Smooth muscle cell (in vitro differentiated cells): Measurements from ENCODE around the gene HMGN4. TPM values are rescaled to one million over a fixed set of nuclear protein-coding genes. Genes with fewer than 3 reads are reported as not detected.

Experiments used
- DNase-seq: peaks from one replicate; lab custom pipeline; 2025; ENCODE audit not compliant: unreplicated experiment; lab: John Stamatoyannopoulos, UW
- H2AFZ ChIP-seq: fragments of 200-600 bp; sonication (generic); 2 replicates; pipeline ENCODE4 v1.6.0; 2016; ENCODE audit warnings: antibody characterized with exemption, low read depth, mild to moderate bottlenecking
- H3F3A ChIP-seq: fragments of 200-600 bp; sonication (generic); 2 replicates; pipeline ENCODE4 v1.6.0; 2017; ENCODE audit warnings: antibody characterized with exemption, low read depth
- H3K27ac ChIP-seq: fragments of 200-600 bp; sonication (generic); 2 replicates; pipeline ENCODE4 v1.5.1; 2016; ENCODE audit warnings: low read depth, mild to moderate bottlenecking
- H3K27me3 ChIP-seq: fragments of 200-600 bp; sonication (generic); 2 replicates; pipeline ENCODE4 v1.6.1; 2016; ENCODE audit warnings: low read depth, mild to moderate bottlenecking
- H3K36me3 ChIP-seq: fragments of 200-600 bp; sonication (generic); 2 replicates; pipeline ENCODE4 v1.5.1; 2016; ENCODE audit warnings: low read depth
- H3K4me1 ChIP-seq: fragments of 200-600 bp; sonication (generic); 2 replicates; pipeline ENCODE4 v1.5.1; 2016; ENCODE audit warnings: low read depth
- H3K4me2 ChIP-seq: fragments of 200-600 bp; sonication (generic); 2 replicates; pipeline ENCODE4 v1.6.0; 2016; ENCODE audit warnings: mild to moderate bottlenecking
- H3K4me3 ChIP-seq: fragments of 200-600 bp; sonication (generic); 2 replicates; pipeline ENCODE4 v1.5.1; 2016; ENCODE audit warnings: mild to moderate bottlenecking
- H3K79me2 ChIP-seq: fragments of 200-600 bp; sonication (generic); 2 replicates; pipeline ENCODE4 v1.6.0; 2016; ENCODE audit warnings: low read depth, mild to moderate bottlenecking
- H3K9ac ChIP-seq: fragments of 200-600 bp; sonication (generic); 2 replicates; pipeline ENCODE4 v1.6.0; 2016; ENCODE audit warnings: low read depth
- H3K9me3 ChIP-seq: fragments of 200-600 bp; sonication (generic); replicated peaks from 2 replicates; pipeline ENCODE4 v1.5.1; 2016; ENCODE audit warnings: low read depth
- H4K20me1 ChIP-seq: fragments of 200-600 bp; sonication (generic); 2 replicates; pipeline ENCODE4 v1.6.0; 2016; ENCODE audit warnings: low read depth
- CTCF ChIP-seq: fragments of 200-600 bp; sonication (generic); IDR thresholded peaks from 2 replicates; pipeline ENCODE4 v1.5.1; 2017; ENCODE audit warnings: borderline replicate concordance, mild to moderate bottlenecking, antibody characterized with exemption; ENCODE audit not compliant: insufficient read depth, poor library complexity, severe bottlenecking
- WGBS: methylation state at CpG from one replicate; pipeline ENCODE4 v1.1.7; 2016; ENCODE audit warnings: low lambda C conversion rate; 5-methylcytosine and 5-hydroxymethylcytosine counted together
- polyA plus RNA-seq: library from polyadenylated mRNA; unstranded; fragments of >200 nt; fragmentation: Nextera tagmentation; extraction: Ambion mirVana; gene quantifications from 2 replicates; pipeline ENCODE4 v1.2.1, GENCODE V29; 2016
- total RNA-seq: library from RNA; depleted of rRNA; stranded (reverse); fragments of >200 nt; gene quantifications from 2 replicates; pipeline ENCODE4 v1.2.3, GENCODE V29; 2014

HMGN4 gene
- total and polyA plus RNA-seq, 2 experiments from 2014 or later, result 39.4 to 53.6 TPM

GRCh38 chr6:26500102-26500501, 38.1 kb upstream of the HMGN4 start, which contains the start of gene BTN1A1:
Gene BTN1A1, plus strand, starts transcription at chr6:26500303. Its CDS starts 984 bp downstream, at chr6:26501287.
- no peaks in the 10 kb centered on the region for H4K20me1 ChIP-seq
- no peak for TF ChIP-seq CTCF

GRCh38 chr6:26501482-26501986, 36.6 kb upstream of the HMGN4 start:
- Histone ChIP-seq H3K9ac (no peak overlapping the region), H3K4me3 (peak overlapping the region; percentile 37), H3F3A (no peaks in the 10 kb centered on the region), H2AFZ (peak overlapping the region; percentile 15), H3K36me3 (no peaks in the 10 kb centered on the region), H3K27me3 (peaks cover 53% of the 10 kb centered on the region), H4K20me1 (no peaks in the 10 kb centered on the region), H3K27ac (no peak overlapping the region), H3K4me2 (peak overlapping the region; percentile 87), H3K79me2 (no peaks in the 10 kb centered on the region), H3K4me1 (peaks cover 4% of the 10 kb centered on the region), H3K9me3 (no peaks in the 10 kb centered on the region)
- DNase-seq, result no peak
- 6% methylated on average over 49 of the region's 49 CpGs for WGBS
- no peak for TF ChIP-seq CTCF

More at GRCh38 chr6:26500102-26500501, 38.1 kb upstream of the HMGN4 start, which contains the start of gene BTN1A1:
- no peak within 1 kb of the TSS for H2AFZ ChIP-seq
- H3K27ac ChIP-seq, result no peak within 1 kb of the TSS
- H3K9ac ChIP-seq, result no peak within 1 kb of the TSS
- H3K4me2 ChIP-seq, result peak within 1 kb of the TSS; percentile 87
- 75% methylated on average over 2 of the region's 2 CpGs for WGBS
- DNase-seq, result no peak
- H3F3A ChIP-seq, result no peaks in the 10 kb centered on the region
- H3K4me3 ChIP-seq, result no peak within 1 kb of the TSS
- no peaks in the 10 kb centered on the region for H3K9me3 ChIP-seq
- peaks cover 4% of the 10 kb centered on the region for H3K4me1 ChIP-seq
- H3K27me3 ChIP-seq, result peaks cover 53% of the 10 kb centered on the region
- H3K79me2 ChIP-seq, result no peaks in the 10 kb centered on the region
- no peaks in the 10 kb centered on the region for H3K36me3 ChIP-seq

- Histone ChIP-seq H2AFZ (no peak overlapping the region), H3K79me2 (no peaks in the 10 kb centered on the region), H4K20me1 (no peaks in the 10 kb centered on the region), H3K9me3 (no peaks in the 10 kb centered on the region), H3F3A (no peaks in the 10 kb centered on the region), H3K4me1 (peaks cover 4% of the 10 kb centered on the region), H3K36me3 (no peaks in the 10 kb centered on the region), H3K27me3 (peaks cover 53% of the 10 kb centered on the region), H3K4me2 (peak overlapping the region; percentile 87), H3K4me3 (peak overlapping the region; percentile 37), H3K27ac (no peak overlapping the region), H3K9ac (no peak overlapping the region)
- no peak for TF ChIP-seq CTCF
- no peak for DNase-seq
These were observed 36.0 kb upstream of the HMGN4 start for GRCh38 chr6:26502165-26502564.

DNA sequence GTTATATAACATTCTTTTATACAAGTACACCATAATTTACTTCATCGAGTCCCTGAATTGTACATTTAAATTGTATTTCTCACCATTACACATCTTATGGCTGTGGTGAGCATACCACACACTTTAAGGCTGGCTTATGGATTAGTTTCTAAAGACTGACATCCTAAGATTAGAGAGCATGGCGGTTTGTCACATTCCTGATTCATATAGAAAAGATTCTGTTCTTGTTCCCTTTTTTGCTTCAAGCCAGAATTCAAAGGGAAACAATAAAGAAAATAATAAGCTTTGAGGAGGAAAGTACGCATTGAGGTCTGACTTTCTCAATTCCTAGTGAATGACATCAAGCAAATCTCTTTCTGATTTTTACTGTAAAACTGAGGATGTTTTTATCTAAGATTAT, 35.5 kb upstream of the HMGN4 start:
- H3K36me3 ChIP-seq, result no peaks in the 10 kb centered on the region
- no peaks in the 10 kb centered on the region for H3F3A ChIP-seq
- H3K27me3 ChIP-seq, result peaks cover 53% of the 10 kb centered on the region
- H3K4me2 ChIP-seq, result no peak overlapping the region
- H3K4me1 ChIP-seq, result peaks cover 4% of the 10 kb centered on the region
- no peak overlapping the region for H3K4me3 ChIP-seq
- no peaks in the 10 kb centered on the region for H3K79me2 ChIP-seq
- no peak overlapping the region for H3K27ac ChIP-seq
- H2AFZ ChIP-seq, result no peak overlapping the region
- no peak for TF ChIP-seq CTCF
- H4K20me1 ChIP-seq, result no peaks in the 10 kb centered on the region
- no peak for DNase-seq
- no peak overlapping the region for H3K9ac ChIP-seq
- WGBS, result 81% methylated on average over 3 of the region's 3 CpGs
- H3K9me3 ChIP-seq, result no peaks in the 10 kb centered on the region
